GM21737 (cell line): Measurements from ENCODE around the gene RNF40.

Experiments used
- ATAC-seq: cut with Tn5 transposase; IDR thresholded peaks from one replicate; pipeline ENCODE4 v1.9.1; 2021; ENCODE audit warnings: mild to moderate bottlenecking, moderate library complexity; ENCODE audit not compliant: unreplicated experiment

Gene RNF40

GRCh38 chr16:30761928-30762902 is at the start of gene RNF40, which contains the start of gene CFAP119:
Gene RNF40 (plus strand): TSS chr16:30762322. CDS start chr16:30762546, 224 bp downstream.
Gene CFAP119 (minus strand): TSS chr16:30762062. CDS start chr16:30761748, 314 bp downstream.
- peak; percentile 83 for ATAC-seq

GRCh38 chr16:30715750-30716445 is 46.2 kb upstream of the RNF40 start:
- no peak for ATAC-seq

- ATAC-seq = no peak
Measured at GRCh38 chr16:30720086-30720485, 42.0 kb upstream of the RNF40 start.

GRCh38 chr16:30720694-30721093 is 41.4 kb upstream of the RNF40 start:
- ATAC-seq = no peak

- no peak for ATAC-seq
Measured at GRCh38 chr16:30721167-30721566, 41.0 kb upstream of the RNF40 start.

GRCh38 chr16:30721606-30722005 is 40.5 kb upstream of the RNF40 start:
- ATAC-seq = no peak

GRCh38 chr16:30722443-30722842 is 39.7 kb upstream of the RNF40 start:
- ATAC-seq = no peak

- no peak for ATAC-seq
Measured at GRCh38 chr16:30722916-30723315, 39.2 kb upstream of the RNF40 start.

- no peak for ATAC-seq
Measured at GRCh38 chr16:30723725-30724355, 38.3 kb upstream of the RNF40 start.

- ATAC-seq = no peak
Measured at GRCh38 chr16:30724641-30725417, 37.3 kb upstream of the RNF40 start.

- no peak for ATAC-seq
Measured at GRCh38 chr16:30725418-30725792, 36.7 kb upstream of the RNF40 start.

- ATAC-seq = no peak
Measured at GRCh38 chr16:30728321-30728720, 33.8 kb upstream of the RNF40 start.

GRCh38 chr16:30728899-30729672 is 33.0 kb upstream of the RNF40 start:
- ATAC-seq = no peak

GRCh38 chr16:30731411-30731810 is 30.7 kb upstream of the RNF40 start:
- no peak for ATAC-seq

GRCh38 chr16:30736995-30737793 is 24.9 kb upstream of the RNF40 start:
- no peak for ATAC-seq

GRCh38 chr16:30737794-30738648 is 24.1 kb upstream of the RNF40 start:
- ATAC-seq = no peak

- no peak for ATAC-seq
Measured at GRCh38 chr16:30738984-30739951, 22.9 kb upstream of the RNF40 start.
